HCT116 (cell line): Measurements from ENCODE around the gene DHFR2. TPM values are rescaled to one million over a fixed set of nuclear protein-coding genes. Genes with fewer than 3 reads are reported as not detected.

Experiments
- ATAC-seq: fragments of 200-7000 bp; cut with Tn5 transposase; 2 replicates; pipeline ENCODE4 v1.9.1; 2020; ENCODE audit warnings: mild to moderate bottlenecking, moderate library complexity
- BruUV-seq: library from RNA; stranded (reverse); fragments of 400-500 nt; replicated peaks from 2 replicates; lab custom pipeline; 2021; lab: Mats Ljungman, UMichigan
- CTCF ChIA-PET: fragments of 300-600 bp; sonication (Branson Sonifier 250); formaldehyde crosslinking; loops from one replicate; lab custom pipeline; 2021; ENCODE audit warnings: antibody characterized with exemption; lab: Charles Lee
- POLR2A ChIA-PET: fragments of 300-600, 350-600 bp; sonication (Branson Sonifier 250); formaldehyde crosslinking; loops from one replicate; lab custom pipeline; 2021; ENCODE audit warnings: antibody characterized with exemption; lab: Charles Lee
- RAD21 ChIA-PET, 2 experiments: fragments of 300-600 bp; sonication (Branson Sonifier 250); formaldehyde crosslinking; loops; one replicate each; lab custom pipeline; 2023; ENCODE audit warnings: low total read pairs in 2 of 2; ENCODE audit not compliant: uncharacterized antibody in 2 of 2, unreplicated experiment in 2 of 2, low non-redundant PET in 1 of 2; lab: Charles Lee
- DNase-seq: peaks from one replicate; pipeline ENCODE4 v3.0.0-alpha.2; 2010; ENCODE audit warnings: low read depth, low spot score
- H2AFZ ChIP-seq: fragments of 200-600 bp; shearing (Covaris generic), sonication (generic); 2 replicates; pipeline ENCODE4 v1.6.1; 2017; ENCODE audit warnings: low read depth, mixed run types, mixed read lengths, antibody characterized with exemption, low read length; ENCODE audit not compliant: poor library complexity, severe bottlenecking
- H3K27ac ChIP-seq: 2 replicates; pipeline ENCODE4 v1.5.1; 2012; ENCODE audit warnings: low read depth, low read length
- H3K27me3 ChIP-seq: fragments of 200-600 bp; sonication (generic); 2 replicates; pipeline ENCODE4 v1.6.1; 2016; ENCODE audit warnings: mixed run types, low read length, mixed read lengths; ENCODE audit not compliant: insufficient read depth
- H3K36me3 ChIP-seq, 2 experiments: fragments of 200-500 bp in 1 of 2; fragments of 200-600 bp in 1 of 2; sonication (Bioruptor generic) in 1 of 2; sonication (generic) in 1 of 2; 2 replicates each; pipeline versions ENCODE4 v1.5.1 to v1.6.1; 2014 to 2016; ENCODE audit warnings: low read length in 2 of 2, inconsistent platforms in 1 of 2, mixed read lengths in 1 of 2, mixed run types in 1 of 2; ENCODE audit not compliant: insufficient read depth in 2 of 2, control insufficient read depth in 1 of 2
- H3K4me1 ChIP-seq, 2 experiments: fragments of 200-600 bp in 1 of 2; sonication (generic) in 1 of 2; 2 replicates each; pipeline versions ENCODE4 v1.5.1 to v1.6.1; 2012 to 2017; ENCODE audit warnings: low read length in 2 of 2, inconsistent platforms in 1 of 2, mild to moderate bottlenecking in 1 of 2, mixed read lengths in 1 of 2, mixed run types in 1 of 2, moderate library complexity in 1 of 2; ENCODE audit not compliant: insufficient read depth in 2 of 2, control insufficient read depth in 1 of 2
- H3K4me2 ChIP-seq: fragments of 200-600 bp; sonication (generic); 2 replicates; pipeline ENCODE4 v1.6.1; 2017; ENCODE audit warnings: mixed run types, low read length, mixed read lengths
- H3K4me3 ChIP-seq, 2 experiments: fragments of 200-600 bp in 1 of 2; sonication (generic) in 1 of 2; replicated peaks in 1 of 2; 2 replicates each; pipeline ENCODE4 v1.5.1; 2011 to 2016; ENCODE audit warnings: low read length in 2 of 2, control low read depth in 1 of 2, low read depth in 1 of 2, mild to moderate bottlenecking in 1 of 2, mixed read lengths in 1 of 2, mixed run types in 1 of 2
- H3K79me2 ChIP-seq: fragments of 200-600 bp; sonication (generic); 2 replicates; pipeline ENCODE4 v1.6.1; 2017; ENCODE audit warnings: mild to moderate bottlenecking, mixed run types, low read length, moderate library complexity, mixed read lengths; ENCODE audit not compliant: insufficient read depth
- H3K9ac ChIP-seq: fragments of 200-600 bp; sonication (generic); 2 replicates; pipeline ENCODE4 v1.6.1; 2016; ENCODE audit warnings: low read length, mixed read lengths
- H3K9me2 ChIP-seq: fragments of 200-600 bp; sonication (generic), shearing (Covaris generic); 2 replicates; pipeline ENCODE4 v1.6.1; 2017; ENCODE audit warnings: mixed run types, mild to moderate bottlenecking, moderate library complexity; ENCODE audit not compliant: insufficient read depth
- H3K9me3 ChIP-seq, 2 experiments: fragments of 200-500 bp in 1 of 2; fragments of 200-600 bp in 1 of 2; sonication (Bioruptor generic) in 1 of 2; sonication (generic) in 1 of 2; 2 replicates each; pipeline ENCODE4 v1.6.1; 2014 to 2017; ENCODE audit warnings: low read length in 2 of 2, mixed read lengths in 2 of 2, inconsistent platforms in 1 of 2, low read depth in 1 of 2, mild to moderate bottlenecking in 1 of 2, mixed run types in 1 of 2, moderate library complexity in 1 of 2; ENCODE audit not compliant: control insufficient read depth in 1 of 2, insufficient read depth in 1 of 2
- H4K20me1 ChIP-seq: fragments of 200-600 bp; sonication (generic), shearing (Covaris generic); 2 replicates; pipeline ENCODE4 v1.6.1; 2017; ENCODE audit warnings: mixed run types, mild to moderate bottlenecking, moderate library complexity; ENCODE audit not compliant: insufficient read depth
- CEBPB ChIP-seq: IDR thresholded peaks from 2 replicates; pipeline ENCODE4 v1.6.1; 2012; ENCODE audit warnings: low read depth
- CTCF ChIP-seq, 3 experiments: fragments of 200-600 bp in 1 of 3; sonication (generic) in 1 of 3; IDR thresholded peaks in 2 of 3; conservative IDR thresholded peaks in 1 of 3; 2 replicates each; pipeline ENCODE4 v1.5.1; 2012 to 2017; ENCODE audit warnings: low read depth in 2 of 3, low read length in 2 of 3, antibody characterized with exemption in 1 of 3, borderline replicate concordance in 1 of 3, control low read depth in 1 of 3, mild to moderate bottlenecking in 1 of 3, mixed read lengths in 1 of 3, mixed run types in 1 of 3, moderate library complexity in 1 of 3; ENCODE audit not compliant: insufficient read depth in 1 of 3
- EZH2 ChIP-seq: fragments of 200-600 bp; sonication (generic); IDR thresholded peaks from 2 replicates; pipeline ENCODE4 v1.6.1; 2017; ENCODE audit warnings: antibody characterized with exemption, mixed run types
- FOSL1 ChIP-seq: IDR thresholded peaks from 2 replicates; pipeline ENCODE4 v1.6.1; 2012; ENCODE audit warnings: low read depth
- MAX ChIP-seq: IDR thresholded peaks from 2 replicates; pipeline ENCODE4 v1.6.1; 2012
- POLR2A ChIP-seq: IDR thresholded peaks from 2 replicates; pipeline ENCODE4 v1.7.0; 2011; ENCODE audit warnings: borderline replicate concordance; ENCODE audit not compliant: insufficient read depth, insufficient read length; ENCODE audit errors: extremely low read depth
- RAD21 ChIP-seq: IDR thresholded peaks from 2 replicates; pipeline ENCODE4 v1.6.1; 2012; ENCODE audit warnings: low read depth, mild to moderate bottlenecking
- REST ChIP-seq: IDR thresholded peaks from 2 replicates; pipeline ENCODE4 v1.6.1; 2012; ENCODE audit warnings: low read depth
- SP1 ChIP-seq: IDR thresholded peaks from 2 replicates; pipeline ENCODE4 v1.6.1; 2012; ENCODE audit warnings: low read depth
- TCF7L2 ChIP-seq: IDR thresholded peaks from 2 replicates; pipeline ENCODE4 v1.7.0; 2011; ENCODE audit warnings: borderline replicate concordance, inconsistent platforms; ENCODE audit not compliant: insufficient read depth, insufficient read length; ENCODE audit errors: extremely low read depth
- YY1 ChIP-seq: IDR thresholded peaks from 2 replicates; pipeline ENCODE4 v1.6.1; 2011; ENCODE audit warnings: low read length, low read depth, moderate library complexity, mild to moderate bottlenecking; ENCODE audit not compliant: insufficient replicate concordance; ENCODE audit errors: extremely low read depth
- ZBTB33 ChIP-seq: IDR thresholded peaks from 2 replicates; pipeline ENCODE4 v1.6.1; 2011; ENCODE audit warnings: mild to moderate bottlenecking, low read length, moderate library complexity; ENCODE audit not compliant: insufficient replicate concordance; ENCODE audit errors: extremely low read depth
- intact Hi-C: fragments of 100-400 bp; cut with micrococcal nuclease; formaldehyde crosslinking; loops from 2 replicates; pipeline ENCODE4 v1.10.0; 2022
- total RNA-seq: library from RNA; stranded (reverse); gene quantifications from one replicate; pipeline ENCODE4 v1.2.1, GENCODE V29; 2021; ENCODE audit not compliant: unreplicated experiment

Gene DHFR2
- total RNA-seq, 1 experiment from 2014 or later, result 1.8 TPM

GRCh38 chr3:94063496-94064119 lies 892 bp upstream of the DHFR2 start:
- TF ChIP-seq YY1 (no peak), SP1 (no peak), FOSL1 (no peak), ZBTB33 (no peak), CTCF (IDR thresholded peaks at IDR 0.05 in 2 of 3, conservative IDR thresholded peaks at IDR 0.05 in 1 of 3; ENCODE audit: borderline replicate concordance in 1 of 3, insufficient read depth in 1 of 3, low read depth in 2 of 3, low read length in 2 of 3) (no peak), REST (no peak), TCF7L2 (no peak), RAD21 (no peak), CEBPB (no peak), POLR2A (no peak), EZH2 (no peak), MAX (no peak)
- Histone ChIP-seq H3K36me3 (no peaks in the 10 kb centered on the region; a peak in 1 of 4 replicates), H3K4me1 (peaks cover 6 to 15% of the 10 kb centered on the region in 2 experiments; a peak in 3 of 4 replicates), H3K79me2 (peaks cover 14% of the 10 kb centered on the region; the same call in 1 of the 2 replicates), H2AFZ (peak overlapping the region; percentile 34), H3K9me2 (no peaks in the 10 kb centered on the region), H3K27ac (peak overlapping the region; percentile 93), H3K9ac (peak overlapping the region; percentile 69), H3K9me3 (no peaks in the 10 kb centered on the region), H3K4me2 (peak overlapping the region; percentile 76), H3K4me3 (peak overlapping the region; percentile 71 to 78), H3K27me3 (no peaks in the 10 kb centered on the region), H4K20me1 (no peaks in the 10 kb centered on the region)
- ATAC-seq, result no peak
- POLR2A ChIA-PET, result interaction anchor here (1.5 to 2.2 kb wide), 4 partner anchors 13 to 84 kb away, joined by 6 to 10 read pairs (median 7); partner anchors contain the start of genes ARL13B and STX19
- RAD21 ChIA-PET, result no interaction called here
- DNase-seq, result no peak
- CTCF ChIA-PET, result no interaction called here
- no TSS peak for BruUV-seq
- intact Hi-C loops, result loop anchor here (10.0 kb wide), 1 partner anchor 219 kb away; no protein-coding TSS in a partner anchor
